ENCODE measurements around the gene DAAM1.

- TF ChIP-seq CTCF (IDR thresholded peaks at IDR 0.05) (no peak), POLR2A (IDR thresholded peaks at IDR 0.05) (no peak)
These were observed 27.3 kb downstream of the DAAM1 start for GRCh38 chr14:59215757-59216156.

Data from uterus (tissue), 2 donors.